Measurements from ENCODE around the gene CYP2J2.
A peak's percentile ranks its signal among the peaks of the same experiment; 100 is the strongest.

GRCh38 chr1:59903141-59903754 is 23.3 kb downstream of the CYP2J2 start:
- TF ChIP-seq CTCF (IDR thresholded peaks at IDR 0.05 in 4 of 5, conservative IDR thresholded peaks at IDR 0.05 in 1 of 5) = peak in 3 of 5 experiments; percentile 8 to 21 (median 15)
- TF ChIP-seq POLR2A (IDR thresholded peaks at IDR 0.05) = no peak
